ENCODE data around the gene MEPE. TPM values are rescaled to one million over a fixed set of nuclear protein-coding genes. Genes with fewer than 3 reads are reported as not detected.

MEPE gene
- polyA plus RNA-seq, 1 donor from 2014 or later = not detected

- no peaks in the 10 kb centered on the region for H3K27me3 ChIP-seq (ENCODE audit: insufficient read depth, low read depth, low read length)
- H3K4me3 ChIP-seq (ENCODE audit: low read length) = no peak overlapping the region
- H3K27ac ChIP-seq (ENCODE audit: low read length) = no peak overlapping the region
- H3F3A ChIP-seq (ENCODE audit: insufficient read depth, low read length, poor library complexity, severe bottlenecking) = no peaks in the 10 kb centered on the region
- H3K9ac ChIP-seq (ENCODE audit: low read length) = no peak overlapping the region
- no peaks in the 10 kb centered on the region for H3K9me2 ChIP-seq (ENCODE audit: insufficient read depth, low read length)
- no peak overlapping the region for H3K4me2 ChIP-seq (ENCODE audit: low read length)
- H2AFZ ChIP-seq (ENCODE audit: low read depth, low read length) = no peak overlapping the region
- no peak for TF ChIP-seq POLR2AphosphoS5 (IDR thresholded peaks at IDR 0.05)
- no peak for TF ChIP-seq EP300 (conservative IDR thresholded peaks at IDR 0.05; ENCODE audit: poor library complexity, severe bottlenecking)
- TF ChIP-seq RAD21 (conservative IDR thresholded peaks at IDR 0.05) = no peak
- TF ChIP-seq TAF1 (IDR thresholded peaks at IDR 0.05; ENCODE audit: low read depth) = no peak
- TF ChIP-seq EZH2 (IDR thresholded peaks at IDR 0.05; ENCODE audit: borderline replicate concordance, insufficient read depth, low read length, poor library complexity, severe bottlenecking) = no peak
- TF ChIP-seq CTCF (IDR thresholded peaks at IDR 0.05; ENCODE audit: poor library complexity, severe bottlenecking) = no peak
- no peak for TF ChIP-seq SMC3 (conservative IDR thresholded peaks at IDR 0.05; ENCODE audit: poor library complexity)
- no peak for TF ChIP-seq REST (IDR thresholded peaks at IDR 0.05; ENCODE audit: borderline replicate concordance)
- TF ChIP-seq MXI1 (conservative IDR thresholded peaks at IDR 0.05; ENCODE audit: poor library complexity, severe bottlenecking) = no peak
- H3K79me2 ChIP-seq (replicated peaks; ENCODE audit: insufficient read depth, low read length) = no peaks in the 10 kb centered on the region
- H4K20me1 ChIP-seq (ENCODE audit: insufficient read depth) = no peaks in the 10 kb centered on the region
- H3K36me3 ChIP-seq (ENCODE audit: insufficient read depth, low read length) = no peaks in the 10 kb centered on the region
- no peaks in the 10 kb centered on the region for H3K9me3 ChIP-seq (ENCODE audit: low read length)
Observed at GRCh38 chr4:87840149-87840548, 7.4 kb downstream of the MEPE start.

DNA sequence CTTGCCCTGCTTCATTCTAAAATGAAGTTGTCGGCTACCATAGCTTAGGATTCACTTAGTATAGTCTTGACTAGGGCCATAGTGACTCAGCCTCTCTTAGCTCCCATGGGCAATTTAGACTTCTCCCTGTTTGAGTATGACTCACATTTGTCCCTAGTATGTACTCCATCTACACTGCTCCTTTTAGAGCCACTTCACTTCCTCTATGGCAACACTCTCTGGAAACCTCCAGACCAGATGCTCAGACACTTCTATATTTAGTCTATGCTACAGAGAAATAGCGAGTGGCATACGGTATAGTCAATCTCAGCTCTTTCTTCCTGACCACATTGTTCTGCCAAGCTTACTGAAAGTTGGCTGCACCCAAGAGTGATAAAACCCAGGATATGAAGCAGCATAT, 11.2 kb downstream of the MEPE start:
- no peaks in the 10 kb centered on the region for H3K9me3 ChIP-seq (ENCODE audit: low read length)
- no peaks in the 10 kb centered on the region for H3K27me3 ChIP-seq (ENCODE audit: insufficient read depth, low read depth, low read length)
- H3K27ac ChIP-seq (ENCODE audit: low read length) = no peak overlapping the region
- H3K4me3 ChIP-seq (ENCODE audit: low read length) = no peak overlapping the region
- H3F3A ChIP-seq (ENCODE audit: insufficient read depth, low read length, poor library complexity, severe bottlenecking) = no peaks in the 10 kb centered on the region
- H3K36me3 ChIP-seq (ENCODE audit: insufficient read depth, low read length) = no peaks in the 10 kb centered on the region
- no peaks in the 10 kb centered on the region for H3K9me2 ChIP-seq (ENCODE audit: insufficient read depth, low read length)
- H3K4me2 ChIP-seq (ENCODE audit: low read length) = no peak overlapping the region
- H4K20me1 ChIP-seq (ENCODE audit: insufficient read depth) = no peaks in the 10 kb centered on the region
- H3K9ac ChIP-seq (ENCODE audit: low read length) = no peak overlapping the region
- TF ChIP-seq EZH2 (IDR thresholded peaks at IDR 0.05; ENCODE audit: borderline replicate concordance, insufficient read depth, low read length, poor library complexity, severe bottlenecking) (no peak), REST (IDR thresholded peaks at IDR 0.05; ENCODE audit: borderline replicate concordance) (no peak), EP300 (conservative IDR thresholded peaks at IDR 0.05; ENCODE audit: poor library complexity, severe bottlenecking) (no peak), CTCF (IDR thresholded peaks at IDR 0.05; ENCODE audit: poor library complexity, severe bottlenecking) (no peak), MXI1 (conservative IDR thresholded peaks at IDR 0.05; ENCODE audit: poor library complexity, severe bottlenecking) (no peak), TAF1 (IDR thresholded peaks at IDR 0.05; ENCODE audit: low read depth) (no peak), POLR2AphosphoS5 (IDR thresholded peaks at IDR 0.05) (no peak), RAD21 (conservative IDR thresholded peaks at IDR 0.05) (no peak), SMC3 (conservative IDR thresholded peaks at IDR 0.05; ENCODE audit: poor library complexity) (no peak)
- H3K79me2 ChIP-seq (replicated peaks; ENCODE audit: insufficient read depth, low read length) = no peaks in the 10 kb centered on the region
- H2AFZ ChIP-seq (ENCODE audit: low read depth, low read length) = no peak overlapping the region
